ENCODE measurements around the gene SLC46A1. TPM values are rescaled to one million over a fixed set of nuclear protein-coding genes. Genes with fewer than 3 reads are reported as not detected.

Gene SLC46A1
- 18.4 and 42.1 TPM in 2 replicates for total RNA-seq (2011; cell fraction: chromatin; rRNA removed; ENCODE audit: low replicate concordance)
- 22.6 and 30.0 TPM in 2 replicates for total RNA-seq (2011; cell fraction: nucleolus; rRNA removed)
- total RNA-seq (2011; cell fraction: nucleoplasm; rRNA removed) = 26.1 and 28.6 TPM in 2 replicates
- total RNA-seq (2014; rRNA removed) = 3.1 and 3.4 TPM in 2 replicates
- total RNA-seq (2014; rRNA removed; fragmentation: Illumina TruSeq; extraction: Trizol) = 1.8 and 3.1 TPM in 2 replicates
- 2.4 and 3.1 TPM in 2 replicates for total RNA-seq (2015; rRNA removed; fragmentation: Illumina TruSeq; extraction: Trizol)
- total RNA-seq (2021) = 4.3 and 5.5 TPM in 2 replicates
- polyA plus RNA-seq (2011; rRNA removed) = 2.4 and 4.0 TPM in 2 replicates
- 2.7 and 5.5 TPM in 2 replicates for polyA plus RNA-seq (2011; cell fraction: cytosol; rRNA removed)
- polyA plus RNA-seq (2011; cell fraction: nucleus; rRNA removed) = 7.8 and 15.8 TPM in 2 replicates
- 2.4 and 2.9 TPM in 2 replicates for polyA plus RNA-seq (2012)
- 3.9 and 4.5 TPM in 2 replicates for polyA plus RNA-seq (2014; fragmentation: Illumina TruSeq; extraction: Trizol)
- under 1 TPM; 0.24 to 0.32 TPM for polyA plus RNA-seq (2014; fragmentation: Nextera tagmentation; extraction: Ambion mirVana)
- polyA plus RNA-seq (2014; rRNA removed) = 2.6 TPM in 2 replicates
- 7.2 and 11.6 TPM in 2 replicates for polyA minus RNA-seq (2011; rRNA and poly(A)+ RNA removed)
- polyA minus RNA-seq (2011; cell fraction: cytosol; rRNA and poly(A)+ RNA removed) = 2.6 and 6.5 TPM in 2 replicates
- 13.5 and 15.0 TPM in 2 replicates for polyA minus RNA-seq (2011; cell fraction: nucleus; rRNA and poly(A)+ RNA removed)
- percentile 58 among the genes with signal in this experiment for Bru-seq, nascent RNA
- percentile 47 among the genes with signal in this experiment for BruChase-seq, experiment 1, labeled RNA remaining after a 2-hour chase
- BruChase-seq, experiment 2, labeled RNA remaining after a 6-hour chase = percentile 45 among the genes with signal in this experiment
- long read RNA-seq, experiment 1, full-length matches to known transcripts = 1 of 9 reads
- long read RNA-seq, experiment 1, partial matches to known transcripts = 1 of 9 reads
- long read RNA-seq, experiment 1, other reads (novel, unspliced or antisense) = 7 of 9 reads
- long read RNA-seq, experiment 2, full-length matches to known transcripts = 2 of 9 reads
- long read RNA-seq, experiment 2, partial matches to known transcripts = 1 of 9 reads
- long read RNA-seq, experiment 2, other reads (novel, unspliced or antisense) = 6 of 9 reads
- long read RNA-seq, experiment 3, full-length matches to known transcripts = 2 of 3 reads
- long read RNA-seq, experiment 3, partial matches to known transcripts = 0 of 3 reads
- long read RNA-seq, experiment 3, other reads (novel, unspliced or antisense) = 1 of 3 reads

DNA sequence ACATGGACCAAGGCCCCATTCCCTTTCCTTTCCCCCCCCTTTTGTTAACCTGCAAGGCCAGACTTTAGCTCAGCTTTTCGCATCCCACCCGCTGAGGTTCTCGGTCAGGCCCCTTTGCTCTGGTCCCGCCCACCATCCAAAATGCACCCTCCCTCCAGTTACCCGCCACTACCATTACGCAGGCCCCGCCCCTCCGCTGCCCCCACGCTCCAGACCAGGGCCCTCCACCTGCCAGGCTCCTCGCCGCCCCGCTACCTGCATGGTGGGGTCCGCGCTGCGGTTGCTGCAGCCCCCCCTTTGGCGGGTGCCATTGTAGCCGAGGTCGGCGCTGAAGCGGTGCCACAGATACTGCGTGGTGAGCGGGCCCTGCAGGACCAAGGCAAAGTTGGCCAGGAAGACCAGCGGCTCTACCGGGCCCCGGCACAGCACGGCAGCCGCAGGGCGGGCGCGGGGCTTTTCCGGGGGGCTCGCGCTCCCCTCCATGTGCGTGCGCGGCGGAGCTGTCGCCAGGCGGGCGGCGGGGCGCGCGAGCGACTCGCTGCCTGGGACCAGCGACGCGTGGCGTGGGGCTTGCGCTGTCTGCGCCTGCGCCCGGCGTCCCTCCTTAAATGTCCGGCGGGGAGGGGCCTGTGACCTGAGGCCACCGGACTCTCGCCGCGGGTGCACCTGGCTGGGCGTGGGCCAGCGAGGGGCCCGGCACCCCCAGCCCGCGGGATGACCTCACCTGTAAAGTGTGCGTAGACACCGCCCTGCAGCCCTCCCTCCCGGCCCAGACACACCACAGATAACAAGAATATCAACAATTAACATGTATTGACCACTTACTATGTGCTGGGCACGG lies at the start of gene SLC46A1:
SLC46A1 (minus strand) TSS at position 581 of the 841 bp plus-strand sequence; CDS start at position 483, 98 bp downstream.
- BruUV-seq (replicated peaks) = no TSS peak
- Histone ChIP-seq H3K79me2 (ENCODE audit: control insufficient read depth, insufficient read depth, low read length) (peaks cover 2% of the 10 kb centered on the region; the same call in 1 of the 3 replicates), H4K20me1 (replicated peaks; ENCODE audit: control insufficient read depth, insufficient read depth, low read length) (no peaks in the 10 kb centered on the region), H2AFZ (ENCODE audit: low read depth, low read length) (peak within 1 kb of the TSS; percentile 97), H3K9me1 (ENCODE audit: control insufficient read depth, insufficient read depth, low read length) (peaks cover 3% of the 10 kb centered on the region), H3K36me3 (ENCODE audit: control insufficient read depth, insufficient read depth, low read length) (peaks cover 14% of the 10 kb centered on the region; the same call in 1 of the 3 replicates), H3K4me1 (replicated peaks in 1 of 2; ENCODE audit: control insufficient read depth in 2 of 2, insufficient read depth in 2 of 2, low read length in 2 of 2) (peaks cover 8 to 21% of the 10 kb centered on the region in 2 experiments; a peak in 3 of 5 replicates), H3K27me3 (ENCODE audit: control insufficient read depth in 2 of 2, insufficient read depth in 2 of 2, low read length in 2 of 2) (peaks cover 0 to 3% of the 10 kb centered on the region in 2 experiments; a peak in 1 of 5 replicates), H3K27ac (ENCODE audit: extremely low read depth, low read depth, low read length) (peak within 1 kb of the TSS; percentile 49; the same call in 2 of the 3 replicates), H3K9me3 (replicated peaks; ENCODE audit: control insufficient read depth, insufficient read depth, low read depth, low read length) (no peaks in the 10 kb centered on the region), H3K4me2 (ENCODE audit: insufficient read depth, low read length) (peak within 1 kb of the TSS; percentile 77), H3K4me3 (peak within 1 kb of the TSS; percentile 66), H3K9ac (ENCODE audit: insufficient read depth in 1 of 2, low read depth in 2 of 2, low read length in 2 of 2) (peak within 1 kb of the TSS; percentile 62 to 94; a peak in 3 of 4 replicates)
- in situ Hi-C loops (cut with MboI) (no loop called here), intact Hi-C loops (cut with micrococcal nuclease) (no loop called here)
- FAIRE-seq (peak; percentile 54), ATAC-seq (peak; percentile 93), DNase-seq (ENCODE audit: extremely low read depth in 1 of 4, low spot score in 3 of 4) (peak; percentile 74 to 92 (median 82))
- CTCF ChIA-PET (ENCODE audit: low intra/inter-chr PET ratio) = no interaction called here
- POLR2A ChIA-PET = interaction anchor here (0.6 to 2.5 kb wide), 11 partner anchors 8 to 186 kb away, joined by 3 to 8 read pairs (median 4); partner anchors contain the start of gene PIGS
- 2% methylated on average over 36 of the region's 70 CpGs for WGBS (ENCODE audit: insufficient coverage, low coverage, missing lambda C conversion rate)
- TF ChIP-seq, protein P1, sequence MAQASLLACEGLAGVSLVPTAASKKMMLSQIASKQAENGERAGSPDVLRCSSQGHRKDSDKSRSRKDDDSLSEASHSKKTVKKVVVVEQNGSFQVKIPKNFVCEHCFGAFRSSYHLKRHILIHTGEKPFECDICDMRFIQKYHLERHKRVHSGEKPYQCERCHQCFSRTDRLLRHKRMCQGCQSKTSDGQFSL (CRISPR knock-in tag; IDR thresholded peaks at IDR 0.05) = peak; percentile 80
- TF ChIP-seq, protein P1 (tag; IDR thresholded peaks at IDR 0.05) = no peak
- TF ChIP-seq ATF1 (CRISPR knock-in tag; IDR thresholded peaks at IDR 0.05) (no peak), ATF1 (tag; IDR thresholded peaks at IDR 0.05) (peak; percentile 40; the same call in 1 of the 2 replicates), KAT2B (IDR thresholded peaks at IDR 0.05; ENCODE audit: low read depth, low read length) (no peak), SAP30 (IDR thresholded peaks at IDR 0.05; ENCODE audit: borderline replicate concordance, insufficient read depth, low read depth, low read length, poor library complexity, severe bottlenecking) (peak; percentile 53), SIN3B (IDR thresholded peaks at IDR 0.05; ENCODE audit: low read depth) (0 out of 2 replicates have a peak, but pooled peaks have one; percentile 28)
- TF ChIP-seq, protein P2, sequence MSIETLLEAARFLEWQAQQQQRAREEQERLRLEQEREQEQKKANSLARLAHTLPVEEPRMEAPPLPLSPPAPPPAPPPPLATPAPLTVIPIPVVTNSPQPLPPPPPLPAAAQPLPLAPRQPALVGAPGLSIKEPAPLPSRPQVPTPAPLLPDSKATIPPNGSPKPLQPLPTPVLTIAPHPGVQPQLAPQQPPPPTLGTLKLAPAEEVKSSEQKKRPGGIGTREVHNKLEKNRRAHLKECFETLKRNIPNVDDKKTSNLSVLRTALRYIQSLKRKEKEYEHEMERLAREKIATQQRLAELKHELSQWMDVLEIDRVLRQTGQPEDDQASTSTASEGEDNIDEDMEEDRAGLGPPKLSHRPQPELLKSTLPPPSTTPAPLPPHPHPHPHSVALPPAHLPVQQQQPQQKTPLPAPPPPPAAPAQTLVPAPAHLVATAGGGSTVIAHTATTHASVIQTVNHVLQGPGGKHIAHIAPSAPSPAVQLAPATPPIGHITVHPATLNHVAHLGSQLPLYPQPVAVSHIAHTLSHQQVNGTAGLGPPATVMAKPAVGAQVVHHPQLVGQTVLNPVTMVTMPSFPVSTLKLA (conservative IDR thresholded peaks at IDR 0.05) = peak in 1 of 2 experiments; percentile 54; a peak in 2 of 4 replicates
- TF ChIP-seq, protein P3, sequence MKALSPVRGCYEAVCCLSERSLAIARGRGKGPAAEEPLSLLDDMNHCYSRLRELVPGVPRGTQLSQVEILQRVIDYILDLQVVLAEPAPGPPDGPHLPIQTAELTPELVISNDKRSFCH (CRISPR knock-in tag; IDR thresholded peaks at IDR 0.05) = no peak
- TF ChIP-seq, protein P3 (tag; IDR thresholded peaks at IDR 0.05) = peak; percentile 17; the same call in 1 of the 2 replicates

Data from K562 (cell line).